Transverse colon (tissue), 4 donors: ENCODE data around the gene MBD3L5.

Source experiments
- POLR2AphosphoS5 ChIP-seq, 3 donors: sonication (generic); formaldehyde crosslinking; IDR thresholded peaks; one replicate each; pipeline ENCODE4 v1.6.1; 2016; ENCODE audit warnings: antibody characterized with exemption in 3 of 3
- TF ChIP-seq, protein P1 (sequence below), 5 experiments: fragments of 200-600 bp in 3 of 5; fragments of 450-650 bp in 2 of 5; sonication (generic) in 3 of 5; IDR thresholded peaks; 1 replicate in 2 of 5; 2 replicates in 3 of 5; pipeline ENCODE4 v1.5.1; 2016 to 2017; ENCODE audit warnings: antibody characterized with exemption in 5 of 5, inconsistent platforms in 3 of 5, mild to moderate bottlenecking in 2 of 5, moderate library complexity in 1 of 5

- TF ChIP-seq, protein P1, sequence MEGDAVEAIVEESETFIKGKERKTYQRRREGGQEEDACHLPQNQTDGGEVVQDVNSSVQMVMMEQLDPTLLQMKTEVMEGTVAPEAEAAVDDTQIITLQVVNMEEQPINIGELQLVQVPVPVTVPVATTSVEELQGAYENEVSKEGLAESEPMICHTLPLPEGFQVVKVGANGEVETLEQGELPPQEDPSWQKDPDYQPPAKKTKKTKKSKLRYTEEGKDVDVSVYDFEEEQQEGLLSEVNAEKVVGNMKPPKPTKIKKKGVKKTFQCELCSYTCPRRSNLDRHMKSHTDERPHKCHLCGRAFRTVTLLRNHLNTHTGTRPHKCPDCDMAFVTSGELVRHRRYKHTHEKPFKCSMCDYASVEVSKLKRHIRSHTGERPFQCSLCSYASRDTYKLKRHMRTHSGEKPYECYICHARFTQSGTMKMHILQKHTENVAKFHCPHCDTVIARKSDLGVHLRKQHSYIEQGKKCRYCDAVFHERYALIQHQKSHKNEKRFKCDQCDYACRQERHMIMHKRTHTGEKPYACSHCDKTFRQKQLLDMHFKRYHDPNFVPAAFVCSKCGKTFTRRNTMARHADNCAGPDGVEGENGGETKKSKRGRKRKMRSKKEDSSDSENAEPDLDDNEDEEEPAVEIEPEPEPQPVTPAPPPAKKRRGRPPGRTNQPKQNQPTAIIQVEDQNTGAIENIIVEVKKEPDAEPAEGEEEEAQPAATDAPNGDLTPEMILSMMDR (IDR thresholded peaks at IDR 0.05) = no peak
- no peak for TF ChIP-seq POLR2AphosphoS5 (IDR thresholded peaks at IDR 0.05)
These were observed 19.4 kb upstream of the MBD3L5 start for GRCh38 chr19:7010722-7011593.
